Endodermal cell (in vitro differentiated cells): Measurements from ENCODE around the gene GPR3. TPM values are rescaled to one million over a fixed set of nuclear protein-coding genes. Genes with fewer than 3 reads are reported as not detected.

Source experiments
- DNase-seq: peaks from one replicate; pipeline ENCODE4 v3.0.0-alpha.2; 2017
- H3K27ac ChIP-seq: 2 replicates; pipeline ENCODE4 v1.5.1; 2013; ENCODE audit warnings: mild to moderate bottlenecking, low read depth, low read length, moderate library complexity
- H3K27me3 ChIP-seq: 2 replicates; pipeline ENCODE4 v1.6.1; 2013; ENCODE audit warnings: mild to moderate bottlenecking, low read length, moderate library complexity; ENCODE audit not compliant: insufficient read depth, control insufficient read depth, poor library complexity, severe bottlenecking
- H3K36me3 ChIP-seq: 2 replicates; pipeline ENCODE4 v1.7.0; 2013; ENCODE audit warnings: mild to moderate bottlenecking, low read length, moderate library complexity; ENCODE audit not compliant: control insufficient read depth, insufficient read depth
- H3K4me1 ChIP-seq: one replicate; pipeline ENCODE4 v1.7.0; 2013; ENCODE audit warnings: low read length; ENCODE audit not compliant: control insufficient read depth, insufficient read depth
- H3K4me3 ChIP-seq: 2 replicates; pipeline ENCODE4 v1.5.1; 2013; ENCODE audit warnings: mild to moderate bottlenecking, low read length, moderate library complexity
- H3K9ac ChIP-seq: 2 replicates; pipeline ENCODE4 v1.6.1; 2013; ENCODE audit warnings: mild to moderate bottlenecking, low read length, moderate library complexity; ENCODE audit not compliant: poor library complexity, severe bottlenecking; ENCODE audit errors: extremely low read depth
- H3K9me3 ChIP-seq: 2 replicates; pipeline ENCODE4 v1.6.1; 2013; ENCODE audit warnings: mild to moderate bottlenecking, low read length, moderate library complexity; ENCODE audit not compliant: control insufficient read depth
- H3K27ac Mint-ChIP-seq: 2 replicates; pipeline ENCODE4 v1.8.0; 2020; ENCODE audit warnings: mixed read lengths
- H3K27me3 Mint-ChIP-seq: 2 replicates; pipeline ENCODE4 v1.8.0; 2021; ENCODE audit warnings: mild to moderate bottlenecking, mixed read lengths; ENCODE audit not compliant: insufficient read depth
- H3K36me3 Mint-ChIP-seq: 2 replicates; pipeline ENCODE4 v1.8.0; 2020; ENCODE audit warnings: low read depth, mixed read lengths
- H3K4me1 Mint-ChIP-seq: 2 replicates; pipeline ENCODE4 v1.8.0; 2020; ENCODE audit warnings: mixed read lengths
- H3K4me3 Mint-ChIP-seq: 2 replicates; pipeline ENCODE4 v1.8.0; 2020; ENCODE audit warnings: mild to moderate bottlenecking, moderate library complexity, mixed read lengths
- H3K9me3 Mint-ChIP-seq: 2 replicates; pipeline ENCODE4 v1.8.0; 2020; ENCODE audit warnings: mild to moderate bottlenecking, mixed read lengths
- CTCF ChIP-seq: fragments of 200-600 bp; sonication (generic); conservative IDR thresholded peaks from 2 replicates; pipeline ENCODE4 v1.5.0; 2021; ENCODE audit warnings: antibody characterized with exemption, mild to moderate bottlenecking
- WGBS, 2 experiments: methylation state at CpG; one replicate each; pipeline versions ENCODE4 v1.1.5 to v1.1.7; 2013; ENCODE audit warnings: missing lambda C conversion rate in 2 of 2, mixed read lengths in 1 of 2; ENCODE audit not compliant: insufficient coverage in 1 of 2, insufficient read length in 1 of 2; 5-methylcytosine and 5-hydroxymethylcytosine counted together
- total RNA-seq, 2 donors: library from RNA; stranded (reverse); fragmentation: NEBNext Ultra II Directional in 1 of 2; extraction: Animal tissue kit (Norgen Biotek cat#: 25700) in 1 of 2; gene quantifications; 2 replicates in 1 of 2; 3 replicates in 1 of 2; pipeline ENCODE4 v1.2.1, GENCODE V29; 2021

GPR3 gene
- total RNA-seq, 2 donors from 2014 or later, result 3.5 to 4.1 TPM

GRCh38 chr1:27408151-27408550, 15.7 kb downstream of the GPR3 start:
- peaks cover 51% of the 10 kb centered on the region for H3K36me3 Mint-ChIP-seq
- Histone ChIP-seq H3K4me1 (peaks cover 12% of the 10 kb centered on the region), H3K36me3 (peaks cover 54% of the 10 kb centered on the region), H3K27me3 (no peaks in the 10 kb centered on the region), H3K9ac (no peak overlapping the region), H3K27ac (no peak overlapping the region), H3K9me3 (no peaks in the 10 kb centered on the region), H3K4me3 (no peak overlapping the region)
- no peak for TF ChIP-seq CTCF
- H3K27ac Mint-ChIP-seq, result peak overlapping the region; percentile 39
- DNase-seq, result no peak
- H3K4me3 Mint-ChIP-seq, result no peak overlapping the region
- H3K27me3 Mint-ChIP-seq, result no peaks in the 10 kb centered on the region
- WGBS, 2 experiments, result 95 to 98% methylated on average over 9 of the region's 9 CpGs
- H3K4me1 Mint-ChIP-seq, result peaks cover 30% of the 10 kb centered on the region
- H3K9me3 Mint-ChIP-seq, result no peaks in the 10 kb centered on the region

- Mint-ChIP-seq H3K27ac (no peak overlapping the region), H3K4me1 (peaks cover 18% of the 10 kb centered on the region), H3K27me3 (no peaks in the 10 kb centered on the region), H3K4me3 (no peak overlapping the region), H3K36me3 (peaks cover 66% of the 10 kb centered on the region), H3K9me3 (no peaks in the 10 kb centered on the region)
- H3K27ac ChIP-seq, result no peak overlapping the region
- 96 to 100% methylated on average over 2 to 11 of the region's 11 CpGs for WGBS, 2 experiments
- DNase-seq, result no peak
- H3K4me1 ChIP-seq, result peaks cover 10% of the 10 kb centered on the region
- H3K27me3 ChIP-seq, result no peaks in the 10 kb centered on the region
- H3K4me3 ChIP-seq, result no peak overlapping the region
- no peak for TF ChIP-seq CTCF
- H3K36me3 ChIP-seq, result peaks cover 69% of the 10 kb centered on the region
- H3K9ac ChIP-seq, result no peak overlapping the region
- no peaks in the 10 kb centered on the region for H3K9me3 ChIP-seq
These were observed 17.2 kb downstream of the GPR3 start for GRCh38 chr1:27409669-27410068.

GRCh38 chr1:27410709-27411108, 18.3 kb downstream of the GPR3 start:
- Histone ChIP-seq H3K4me3 (no peak overlapping the region), H3K27ac (no peak overlapping the region), H3K9ac (no peak overlapping the region), H3K27me3 (no peaks in the 10 kb centered on the region), H3K36me3 (peaks cover 78% of the 10 kb centered on the region), H3K4me1 (peaks cover 3% of the 10 kb centered on the region), H3K9me3 (no peaks in the 10 kb centered on the region)
- Mint-ChIP-seq H3K4me1 (peaks cover 9% of the 10 kb centered on the region), H3K27ac (peak overlapping the region; percentile 18), H3K36me3 (peaks cover 76% of the 10 kb centered on the region), H3K4me3 (no peak overlapping the region), H3K27me3 (no peaks in the 10 kb centered on the region), H3K9me3 (no peaks in the 10 kb centered on the region)
- no peak for DNase-seq
- no peak for TF ChIP-seq CTCF
- 89 to 100% methylated on average over 2 of the region's 2 CpGs for WGBS, 2 experiments
